22Rv1 (cell line): ENCODE measurements around the gene DDIT4.

Source experiments
- ZFX ChIP-seq: fragments of 450-650 bp; IDR thresholded peaks from 2 replicates; pipeline ENCODE4 v1.6.1; 2017; ENCODE audit warnings: antibody characterized with exemption, borderline replicate concordance
- TF ChIP-seq, protein P1 (sequence below): fragments of 450-650 bp; IDR thresholded peaks from 2 replicates; pipeline ENCODE4 v1.5.1; 2017; ENCODE audit warnings: mild to moderate bottlenecking

DNA sequence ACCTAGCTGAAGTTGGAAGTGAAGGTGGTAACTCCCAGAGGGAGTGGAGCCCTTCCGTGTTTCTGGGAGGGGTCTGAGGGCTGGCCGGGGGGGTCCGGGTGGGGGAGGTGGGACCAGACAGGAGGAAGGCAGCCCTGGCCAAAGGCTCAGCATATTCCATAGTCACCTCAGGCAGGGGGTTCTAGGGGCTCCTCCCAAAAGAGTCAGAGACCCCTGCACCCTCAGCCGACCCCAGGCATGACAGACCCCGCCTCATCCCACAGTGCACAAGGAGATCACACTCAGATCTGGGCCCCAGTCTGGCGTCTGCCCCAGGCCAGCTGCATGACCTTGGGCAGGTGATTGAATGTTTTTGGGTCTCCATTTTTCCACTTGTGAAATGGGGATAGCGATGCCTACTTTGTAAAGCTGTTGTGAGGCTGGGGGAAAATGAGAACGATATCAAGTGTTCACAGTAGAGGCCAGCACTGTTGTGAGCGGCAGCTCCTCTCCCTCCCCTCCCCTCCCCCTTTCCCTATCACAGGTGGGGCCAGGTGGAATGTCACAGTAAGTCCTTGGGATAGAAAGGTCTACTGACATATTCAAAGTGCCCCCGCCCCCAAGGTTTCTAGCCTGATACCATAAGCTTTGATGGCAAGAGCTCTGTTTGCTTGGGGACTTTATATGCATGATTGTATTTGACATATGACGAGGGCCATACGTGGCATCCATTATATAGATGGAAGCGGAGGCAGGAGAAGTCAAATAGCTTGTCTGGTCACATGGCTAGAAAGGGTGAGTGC lies 47.7 kb downstream of the DDIT4 start:
- TF ChIP-seq, protein P1, sequence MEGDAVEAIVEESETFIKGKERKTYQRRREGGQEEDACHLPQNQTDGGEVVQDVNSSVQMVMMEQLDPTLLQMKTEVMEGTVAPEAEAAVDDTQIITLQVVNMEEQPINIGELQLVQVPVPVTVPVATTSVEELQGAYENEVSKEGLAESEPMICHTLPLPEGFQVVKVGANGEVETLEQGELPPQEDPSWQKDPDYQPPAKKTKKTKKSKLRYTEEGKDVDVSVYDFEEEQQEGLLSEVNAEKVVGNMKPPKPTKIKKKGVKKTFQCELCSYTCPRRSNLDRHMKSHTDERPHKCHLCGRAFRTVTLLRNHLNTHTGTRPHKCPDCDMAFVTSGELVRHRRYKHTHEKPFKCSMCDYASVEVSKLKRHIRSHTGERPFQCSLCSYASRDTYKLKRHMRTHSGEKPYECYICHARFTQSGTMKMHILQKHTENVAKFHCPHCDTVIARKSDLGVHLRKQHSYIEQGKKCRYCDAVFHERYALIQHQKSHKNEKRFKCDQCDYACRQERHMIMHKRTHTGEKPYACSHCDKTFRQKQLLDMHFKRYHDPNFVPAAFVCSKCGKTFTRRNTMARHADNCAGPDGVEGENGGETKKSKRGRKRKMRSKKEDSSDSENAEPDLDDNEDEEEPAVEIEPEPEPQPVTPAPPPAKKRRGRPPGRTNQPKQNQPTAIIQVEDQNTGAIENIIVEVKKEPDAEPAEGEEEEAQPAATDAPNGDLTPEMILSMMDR: no peak
- TF ChIP-seq ZFX: no peak
